ENCODE results near the gene GATA5.

- TF ChIP-seq CTCF (IDR thresholded peaks at IDR 0.05; ENCODE audit: low read length) (no peak), EZH2 (IDR thresholded peaks at IDR 0.05; ENCODE audit: borderline replicate concordance, low read length) (no peak)
Measured at GRCh38 chr20:62474604-62475026, 1.2 kb downstream of the GATA5 start.
